HPDE6-E6E7 (cell line): Measurements from ENCODE around the gene MYH9.
A peak's percentile ranks its signal among the peaks of the same experiment; 100 is the strongest.

ENCODE experiments used
- DNase-seq: peaks from one replicate; pipeline ENCODE4 v3.0.0; 2011; ENCODE audit warnings: missing footprints; ENCODE audit errors: extremely low spot score

The MYH9 gene

DNA sequence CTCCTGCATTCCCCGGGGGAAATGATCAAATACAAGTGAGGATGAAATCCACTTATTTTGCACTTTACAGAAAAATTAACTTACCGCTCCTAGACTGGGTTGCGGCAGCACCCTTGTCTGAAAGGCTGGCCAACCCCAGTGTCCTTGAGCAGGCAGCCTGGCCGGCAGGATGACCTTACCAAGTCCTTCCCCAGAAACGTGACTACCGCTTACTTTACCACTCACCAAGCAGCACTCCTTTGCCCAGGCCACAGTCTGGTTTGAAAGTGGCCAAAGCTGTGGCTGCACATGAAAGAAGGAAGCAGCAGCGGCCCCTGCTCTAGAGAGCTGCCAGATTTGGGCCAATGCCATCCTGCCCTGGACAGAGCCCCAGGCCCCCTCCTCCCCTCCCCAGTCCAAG lies 20.3 kb downstream of the MYH9 start:
- no peak for DNase-seq

GRCh38 chr22:36367066-36367465 lies 20.7 kb downstream of the MYH9 start:
- DNase-seq: no peak

DNA sequence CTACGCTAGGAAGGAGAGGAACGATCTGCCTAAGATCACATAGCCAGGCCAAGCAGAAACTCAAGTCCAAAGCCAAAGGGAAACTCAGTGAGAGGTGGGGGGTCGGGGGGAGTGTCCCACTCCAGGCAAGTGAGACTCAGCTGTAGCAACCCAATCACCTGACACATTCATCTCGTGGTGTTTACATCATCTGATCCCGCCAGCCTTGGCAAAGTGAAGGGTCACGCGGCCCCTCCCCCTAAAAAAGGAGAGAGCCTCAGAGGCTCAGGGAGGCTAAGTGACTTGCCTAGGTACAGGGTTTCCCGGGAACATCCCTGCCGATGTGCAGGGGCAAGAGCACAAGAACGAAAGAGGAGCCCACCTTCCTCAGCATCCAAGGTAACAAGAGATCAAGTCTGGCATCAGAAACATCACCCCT lies 21.5 kb downstream of the MYH9 start:
- DNase-seq: no peak

GRCh38 chr22:36365020-36365411 lies 22.8 kb downstream of the MYH9 start:
- DNase-seq: peak; percentile 69

- no peak for DNase-seq
Observed at GRCh38 chr22:36364255-36365019, 23.3 kb downstream of the MYH9 start.

- DNase-seq: no peak
Observed at GRCh38 chr22:36363349-36363981, 24.3 kb downstream of the MYH9 start.

GRCh38 chr22:36362932-36363331 lies 24.8 kb downstream of the MYH9 start:
- no peak for DNase-seq

- no peak for DNase-seq
Observed at GRCh38 chr22:36362075-36362474, 25.7 kb downstream of the MYH9 start.

- DNase-seq: no peak
Observed at GRCh38 chr22:36360871-36361383, 26.8 kb downstream of the MYH9 start.

DNA sequence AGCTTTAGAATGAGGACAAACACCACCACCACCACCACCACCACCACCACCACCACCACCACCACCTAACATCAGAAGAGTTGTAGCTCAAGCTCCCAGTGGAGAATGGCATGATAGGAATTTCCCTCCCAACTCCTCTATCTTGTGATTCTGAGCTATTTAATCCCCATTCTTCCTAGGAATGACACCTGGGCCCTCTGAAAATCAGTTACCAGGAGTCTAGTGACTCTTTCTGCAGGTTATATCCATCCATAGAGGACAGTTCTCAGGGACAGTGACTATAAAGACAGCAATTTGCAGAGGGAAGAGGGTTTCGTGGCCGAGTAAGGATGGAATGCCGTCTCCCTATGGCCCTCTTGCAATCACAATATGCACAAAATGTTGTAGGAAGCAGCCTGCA lies 27.8 kb downstream of the MYH9 start:
- DNase-seq: no peak

DNA sequence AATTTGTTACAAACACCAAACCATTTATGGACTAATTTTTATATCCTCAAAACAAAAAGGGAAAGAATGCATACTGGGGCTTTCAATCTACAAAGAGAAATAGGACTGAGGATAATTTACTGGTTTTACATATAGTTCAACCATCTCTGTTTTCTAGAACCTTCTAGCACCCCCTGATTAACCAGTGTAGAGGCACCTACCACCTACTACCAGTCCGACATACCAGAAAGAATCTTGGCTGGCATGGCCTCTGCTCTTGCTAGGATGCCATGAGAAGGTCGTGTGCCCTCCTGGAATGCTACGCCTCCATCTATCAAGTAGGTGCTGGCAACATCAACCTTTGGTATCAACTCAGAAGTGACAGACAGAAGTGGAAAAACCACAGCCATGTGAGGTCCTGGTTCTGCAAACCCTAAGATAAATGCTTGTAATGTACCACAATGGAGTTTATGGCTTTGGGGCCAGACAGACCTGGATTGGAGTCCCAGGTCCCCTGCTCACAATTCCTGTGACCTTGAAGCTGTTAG lies 28.2 kb downstream of the MYH9 start:
- DNase-seq: no peak

- DNase-seq: no peak
Observed at GRCh38 chr22:36358533-36359469, 29.0 kb downstream of the MYH9 start.

GRCh38 chr22:36356708-36357624 lies 30.8 kb downstream of the MYH9 start:
- DNase-seq: no peak

DNA sequence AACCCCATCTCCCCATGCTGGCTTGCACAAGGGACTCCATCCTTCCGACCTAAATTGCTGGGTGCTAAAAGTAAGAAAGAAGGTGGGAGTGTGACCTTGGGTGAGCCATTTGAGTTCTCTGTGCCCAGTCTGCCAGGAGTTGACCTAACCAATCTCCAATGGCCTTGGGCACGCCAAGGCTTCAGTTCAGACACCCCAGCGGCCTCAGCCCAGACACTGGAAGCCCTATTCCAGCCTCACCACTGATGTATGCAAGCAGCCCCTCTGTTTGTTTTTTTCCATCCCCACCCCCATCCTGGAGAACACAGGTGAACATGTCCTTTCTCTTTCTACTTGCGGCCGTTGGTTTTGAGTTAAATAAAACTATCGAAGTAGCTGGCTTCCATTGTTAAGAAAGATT lies 31.9 kb downstream of the MYH9 start:
- DNase-seq: no peak

- no peak for DNase-seq
Observed at GRCh38 chr22:36355362-36355761, 32.4 kb downstream of the MYH9 start.

GRCh38 chr22:36352803-36353507 lies 34.8 kb downstream of the MYH9 start:
- DNase-seq: no peak

GRCh38 chr22:36351921-36352802 lies 35.6 kb downstream of the MYH9 start:
- no peak for DNase-seq

- DNase-seq: no peak
Observed at GRCh38 chr22:36350751-36351594, 36.8 kb downstream of the MYH9 start.
